WTC11 (cell line): ENCODE data around the gene NPR3. TPM values are rescaled to one million over a fixed set of nuclear protein-coding genes. Genes with fewer than 3 reads are reported as not detected.

Experiments used
- ATAC-seq: fragments of 200-7000 bp; cut with Tn5 transposase; 2 replicates; pipeline ENCODE4 v1.10.0; 2021; ENCODE audit warnings: mild to moderate bottlenecking, moderate library complexity
- CTCF ChIA-PET: fragments of 300-600 bp; sonication (Branson Sonifier 250); formaldehyde crosslinking; loops from one replicate; lab custom pipeline; 2021; ENCODE audit warnings: antibody characterized with exemption; lab: Charles Lee
- POLR2A ChIA-PET: fragments of 350-600 bp; sonication (Branson Sonifier 250); formaldehyde crosslinking; loops from one replicate; lab custom pipeline; 2021; ENCODE audit warnings: antibody characterized with exemption; lab: Charles Lee
- DNase-seq: peaks from one replicate; pipeline ENCODE4 v3.0.0; 2021; ENCODE audit warnings: low spot score
- H3K27ac Mint-ChIP-seq: 2 replicates; pipeline ENCODE4 v1.8.0; 2021; ENCODE audit warnings: mixed read lengths
- H3K27me3 Mint-ChIP-seq: 2 replicates; pipeline ENCODE4 v1.8.0; 2021; ENCODE audit warnings: low read depth, mild to moderate bottlenecking, moderate library complexity, mixed read lengths
- H3K36me3 Mint-ChIP-seq: 2 replicates; pipeline ENCODE4 v1.8.0; 2021; ENCODE audit warnings: mixed read lengths
- H3K4me1 Mint-ChIP-seq: 2 replicates; pipeline ENCODE4 v1.8.0; 2022; ENCODE audit warnings: mixed read lengths
- H3K4me3 Mint-ChIP-seq: 2 replicates; pipeline ENCODE4 v1.8.0; 2021; ENCODE audit warnings: mild to moderate bottlenecking, moderate library complexity, mixed read lengths
- H3K9me3 Mint-ChIP-seq: 2 replicates; pipeline ENCODE4 v1.8.0; 2021; ENCODE audit warnings: mixed read lengths
- ESRRA ChIP-seq: sonication (generic); formaldehyde crosslinking; IDR thresholded peaks from 2 replicates; pipeline ENCODE4 v1.8.1; 2022; ENCODE audit warnings: mild to moderate bottlenecking, missing genetic modification reagents, borderline replicate concordance
- GTF2I ChIP-seq: fragments of 250-450 bp; sonication (Bioruptor Pico); conservative IDR thresholded peaks from 2 replicates; pipeline ENCODE4 v1.4.0; 2021; ENCODE audit warnings: mild to moderate bottlenecking
- JAZF1 ChIP-seq: fragments of 250-450 bp; sonication (Bioruptor Pico); IDR thresholded peaks from 2 replicates; pipeline ENCODE4 v1.9.0; 2021; ENCODE audit warnings: moderate library complexity, mild to moderate bottlenecking, inconsistent platforms
- KAT7 ChIP-seq: sonication (generic); formaldehyde crosslinking; IDR thresholded peaks from 2 replicates; pipeline ENCODE4 v1.8.1; 2023; ENCODE audit warnings: missing genetic modification reagents, mild to moderate bottlenecking, borderline replicate concordance
- NFATC4 ChIP-seq: fragments of 250-450 bp; sonication (Bioruptor Pico); IDR thresholded peaks from 2 replicates; pipeline ENCODE4 v1.9.0; 2021; ENCODE audit warnings: mild to moderate bottlenecking
- NR3C1 ChIP-seq: sonication (generic); formaldehyde crosslinking; conservative IDR thresholded peaks from 2 replicates; pipeline ENCODE4 v1.8.1; 2023; ENCODE audit warnings: low read depth, mild to moderate bottlenecking, missing genetic modification reagents
- OVOL2 ChIP-seq: fragments of 250-450 bp; sonication (Bioruptor Pico); IDR thresholded peaks from 2 replicates; pipeline ENCODE4 v1.9.0; 2021; ENCODE audit warnings: mild to moderate bottlenecking, borderline replicate concordance
- TCF7 ChIP-seq: sonication (generic); formaldehyde crosslinking; IDR thresholded peaks from 2 replicates; pipeline ENCODE4 v1.8.0; 2022; ENCODE audit warnings: mild to moderate bottlenecking, low read depth, missing genetic modification reagents, moderate library complexity
- ZNF121 ChIP-seq: sonication (generic); formaldehyde crosslinking; IDR thresholded peaks from 2 replicates; pipeline ENCODE4 v1.8.0; 2023; ENCODE audit warnings: missing genetic modification reagents
- ZNF317 ChIP-seq: sonication (generic); formaldehyde crosslinking; IDR thresholded peaks from 2 replicates; pipeline ENCODE4 v1.8.1; 2023; ENCODE audit warnings: low read depth, mild to moderate bottlenecking, moderate library complexity, missing genetic modification reagents, borderline replicate concordance
- total RNA-seq: library from RNA; stranded (reverse); gene quantifications from 3 replicates; pipeline ENCODE4 v1.2.3, GENCODE V29; 2021
- TF ChIP-seq, protein P1 (sequence below): sonication (generic); formaldehyde crosslinking; IDR thresholded peaks from 2 replicates; pipeline ENCODE4 v1.8.0; 2022; ENCODE audit warnings: mild to moderate bottlenecking, missing genetic modification reagents
- TF ChIP-seq, protein P2 (sequence below): sonication (generic); formaldehyde crosslinking; IDR thresholded peaks from 2 replicates; pipeline ENCODE4 v1.8.1; 2022; ENCODE audit warnings: mild to moderate bottlenecking, moderate library complexity, missing genetic modification reagents
- TF ChIP-seq, protein P3 (sequence below): fragments of 250-450 bp; sonication (Bioruptor Pico); conservative IDR thresholded peaks from 2 replicates; pipeline ENCODE4 v1.9.0; 2021; ENCODE audit warnings: mild to moderate bottlenecking
- TF ChIP-seq, protein P4 (sequence below): sonication (generic); formaldehyde crosslinking; IDR thresholded peaks from 2 replicates; pipeline ENCODE4 v1.8.1; 2023; ENCODE audit warnings: mild to moderate bottlenecking, missing genetic modification reagents
- TF ChIP-seq, protein P5 (sequence below): sonication (generic); formaldehyde crosslinking; IDR thresholded peaks from 2 replicates; pipeline ENCODE4 v1.8.1; 2022; ENCODE audit warnings: mild to moderate bottlenecking, missing genetic modification reagents, moderate library complexity, borderline replicate concordance
- TF ChIP-seq, protein P6 (sequence below): fragments of 250-450 bp; sonication (Bioruptor Pico); IDR thresholded peaks from 2 replicates; pipeline ENCODE4 v1.9.0; 2021; ENCODE audit warnings: mild to moderate bottlenecking
- TF ChIP-seq, protein P7 (sequence below): sonication (generic); formaldehyde crosslinking; conservative IDR thresholded peaks from 2 replicates; pipeline ENCODE4 v1.8.1; 2022; ENCODE audit warnings: mild to moderate bottlenecking, missing genetic modification reagents
- TF ChIP-seq, protein P8 (sequence below): fragments of 250-450 bp; sonication (Bioruptor Pico); IDR thresholded peaks from 2 replicates; pipeline ENCODE4 v1.8.0; 2021; ENCODE audit warnings: mild to moderate bottlenecking
- TF ChIP-seq, protein P9 (sequence below): sonication (generic); formaldehyde crosslinking; IDR thresholded peaks from 2 replicates; pipeline ENCODE4 v1.8.1; 2023; ENCODE audit warnings: mild to moderate bottlenecking, moderate library complexity, missing genetic modification reagents
- TF ChIP-seq, protein P10 (sequence below): sonication (generic); formaldehyde crosslinking; IDR thresholded peaks from 2 replicates; pipeline ENCODE4 v1.8.0; 2022; ENCODE audit warnings: mild to moderate bottlenecking, missing genetic modification reagents
- TF ChIP-seq, protein P11 (sequence below): sonication (generic); formaldehyde crosslinking; IDR thresholded peaks from 2 replicates; pipeline ENCODE4 v1.8.1; 2023; ENCODE audit warnings: mild to moderate bottlenecking, missing genetic modification reagents, moderate library complexity

The NPR3 gene
- total RNA-seq, 1 experiment from 2014 or later, result 0.09 TPM

DNA sequence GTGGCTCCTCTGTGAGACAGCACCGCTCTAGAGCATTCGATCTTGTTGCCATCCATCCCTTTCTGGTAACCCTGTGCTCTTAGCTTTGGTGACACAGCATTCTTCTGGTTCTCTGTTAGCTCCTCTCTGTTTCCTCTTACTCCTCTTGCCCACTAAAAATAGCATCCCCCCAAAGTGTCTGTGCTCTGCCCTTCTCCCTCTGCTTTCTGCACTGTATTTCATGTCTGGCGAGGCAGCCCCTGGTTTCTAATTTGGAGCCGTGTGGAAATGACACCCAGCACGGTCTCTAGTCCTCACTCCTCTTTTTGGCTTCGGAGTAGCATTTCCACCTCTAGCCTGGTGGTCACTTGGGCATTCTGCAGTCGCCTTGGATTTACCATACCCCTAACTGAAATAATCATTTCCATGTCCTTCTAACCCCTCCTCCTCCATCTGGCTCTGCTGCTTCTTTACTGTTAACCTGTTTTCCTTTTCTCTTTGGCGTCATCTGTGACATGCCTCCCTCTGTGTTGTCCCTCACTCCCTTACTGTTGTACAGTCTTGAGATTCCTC is 23.8 kb downstream of the NPR3 start (continued):
- TF ChIP-seq, protein P1, sequence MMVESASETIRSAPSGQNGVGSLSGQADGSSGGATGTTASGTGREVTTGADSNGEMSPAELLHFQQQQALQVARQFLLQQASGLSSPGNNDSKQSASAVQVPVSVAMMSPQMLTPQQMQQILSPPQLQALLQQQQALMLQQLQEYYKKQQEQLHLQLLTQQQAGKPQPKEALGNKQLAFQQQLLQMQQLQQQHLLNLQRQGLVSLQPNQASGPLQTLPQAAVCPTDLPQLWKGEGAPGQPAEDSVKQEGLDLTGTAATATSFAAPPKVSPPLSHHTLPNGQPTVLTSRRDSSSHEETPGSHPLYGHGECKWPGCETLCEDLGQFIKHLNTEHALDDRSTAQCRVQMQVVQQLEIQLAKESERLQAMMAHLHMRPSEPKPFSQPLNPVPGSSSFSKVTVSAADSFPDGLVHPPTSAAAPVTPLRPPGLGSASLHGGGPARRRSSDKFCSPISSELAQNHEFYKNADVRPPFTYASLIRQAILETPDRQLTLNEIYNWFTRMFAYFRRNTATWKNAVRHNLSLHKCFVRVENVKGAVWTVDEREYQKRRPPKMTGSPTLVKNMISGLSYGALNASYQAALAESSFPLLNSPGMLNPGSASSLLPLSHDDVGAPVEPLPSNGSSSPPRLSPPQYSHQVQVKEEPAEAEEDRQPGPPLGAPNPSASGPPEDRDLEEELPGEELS (CRISPR knock-in tag), result no peak
- TF ChIP-seq NFATC4 (CRISPR knock-in tag) (no peak), JAZF1 (CRISPR knock-in tag) (no peak), KAT7 (CRISPR knock-in tag) (no peak), TCF7 (CRISPR knock-in tag) (no peak)
- TF ChIP-seq, protein P2, sequence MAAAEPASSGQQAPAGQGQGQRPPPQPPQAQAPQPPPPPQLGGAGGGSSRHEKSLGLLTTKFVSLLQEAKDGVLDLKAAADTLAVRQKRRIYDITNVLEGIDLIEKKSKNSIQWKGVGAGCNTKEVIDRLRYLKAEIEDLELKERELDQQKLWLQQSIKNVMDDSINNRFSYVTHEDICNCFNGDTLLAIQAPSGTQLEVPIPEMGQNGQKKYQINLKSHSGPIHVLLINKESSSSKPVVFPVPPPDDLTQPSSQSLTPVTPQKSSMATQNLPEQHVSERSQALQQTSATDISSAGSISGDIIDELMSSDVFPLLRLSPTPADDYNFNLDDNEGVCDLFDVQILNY (CRISPR knock-in tag), result no peak
- TF ChIP-seq, protein P3, sequence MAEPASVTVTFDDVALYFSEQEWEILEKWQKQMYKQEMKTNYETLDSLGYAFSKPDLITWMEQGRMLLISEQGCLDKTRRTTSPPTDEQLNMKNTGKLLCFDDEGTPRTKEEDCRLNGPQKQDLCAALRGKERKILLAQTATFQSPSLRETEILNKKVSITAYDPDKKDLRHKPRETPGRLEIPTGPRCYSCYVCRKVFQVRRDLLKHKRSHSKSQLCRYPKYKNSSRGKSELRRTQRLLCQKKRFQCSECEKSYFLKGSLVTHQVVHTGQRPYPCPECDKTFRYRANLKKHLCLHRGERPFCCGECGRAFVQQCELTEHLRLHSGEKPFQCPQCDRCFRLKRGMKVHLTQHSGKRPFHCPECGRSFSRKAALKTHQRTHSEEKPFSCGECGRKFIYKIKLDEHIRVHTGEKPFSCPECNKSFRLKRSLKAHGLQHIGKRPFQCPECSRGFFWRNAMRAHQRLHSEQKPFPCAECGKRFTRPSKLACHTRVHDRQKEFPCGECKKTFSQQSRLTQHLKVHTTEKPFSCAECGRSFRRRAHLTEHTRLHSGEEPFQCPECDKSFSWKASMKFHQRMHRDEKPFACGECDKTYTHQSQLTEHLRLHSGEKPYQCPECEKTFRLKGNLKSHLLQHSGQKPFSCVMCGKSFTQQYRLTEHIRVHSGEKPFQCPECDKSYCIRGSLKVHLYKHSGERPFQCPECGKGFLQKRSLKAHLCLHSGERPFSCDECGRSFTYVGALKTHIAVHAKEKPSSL (CRISPR knock-in tag), result no peak
- TF ChIP-seq, all 79 proteins: peak for 0

DNA sequence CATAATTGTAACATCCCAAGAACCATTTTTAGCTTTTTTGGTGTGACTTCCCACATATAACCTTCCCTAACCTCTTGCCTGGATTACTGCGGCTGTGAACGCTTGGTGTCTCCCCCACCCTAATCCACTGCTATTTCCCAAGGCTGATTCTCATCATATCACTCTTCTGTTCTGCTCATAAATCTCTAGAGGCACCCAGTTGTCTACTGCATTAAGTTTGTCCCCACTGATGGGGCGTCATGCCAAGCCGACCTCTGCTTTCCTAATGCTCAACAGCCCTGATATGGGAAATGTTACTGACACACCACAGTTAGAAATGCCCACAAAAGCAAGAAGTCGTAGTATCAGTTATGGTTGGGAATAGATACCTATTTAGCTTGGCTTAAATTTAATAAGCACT is 24.4 kb downstream of the NPR3 start:
- Mint-ChIP-seq H3K4me3 (no peak overlapping the region), H3K9me3 (peaks cover 8% of the 10 kb centered on the region), H3K27me3 (0 out of 2 replicates have a peak, but pooled peaks cover 2% of the 10 kb centered on the region), H3K36me3 (peaks cover 3% of the 10 kb centered on the region; the same call in 1 of the 2 replicates), H3K4me1 (no peaks in the 10 kb centered on the region), H3K27ac (no peak overlapping the region)
- DNase-seq, result no peak
- CTCF ChIA-PET, result no interaction called here
- POLR2A ChIA-PET, result no interaction called here
- TF ChIP-seq, protein P4, sequence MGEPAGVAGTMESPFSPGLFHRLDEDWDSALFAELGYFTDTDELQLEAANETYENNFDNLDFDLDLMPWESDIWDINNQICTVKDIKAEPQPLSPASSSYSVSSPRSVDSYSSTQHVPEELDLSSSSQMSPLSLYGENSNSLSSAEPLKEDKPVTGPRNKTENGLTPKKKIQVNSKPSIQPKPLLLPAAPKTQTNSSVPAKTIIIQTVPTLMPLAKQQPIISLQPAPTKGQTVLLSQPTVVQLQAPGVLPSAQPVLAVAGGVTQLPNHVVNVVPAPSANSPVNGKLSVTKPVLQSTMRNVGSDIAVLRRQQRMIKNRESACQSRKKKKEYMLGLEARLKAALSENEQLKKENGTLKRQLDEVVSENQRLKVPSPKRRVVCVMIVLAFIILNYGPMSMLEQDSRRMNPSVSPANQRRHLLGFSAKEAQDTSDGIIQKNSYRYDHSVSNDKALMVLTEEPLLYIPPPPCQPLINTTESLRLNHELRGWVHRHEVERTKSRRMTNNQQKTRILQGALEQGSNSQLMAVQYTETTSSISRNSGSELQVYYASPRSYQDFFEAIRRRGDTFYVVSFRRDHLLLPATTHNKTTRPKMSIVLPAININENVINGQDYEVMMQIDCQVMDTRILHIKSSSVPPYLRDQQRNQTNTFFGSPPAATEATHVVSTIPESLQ (CRISPR knock-in tag), result no peak
- TF ChIP-seq, protein P5, sequence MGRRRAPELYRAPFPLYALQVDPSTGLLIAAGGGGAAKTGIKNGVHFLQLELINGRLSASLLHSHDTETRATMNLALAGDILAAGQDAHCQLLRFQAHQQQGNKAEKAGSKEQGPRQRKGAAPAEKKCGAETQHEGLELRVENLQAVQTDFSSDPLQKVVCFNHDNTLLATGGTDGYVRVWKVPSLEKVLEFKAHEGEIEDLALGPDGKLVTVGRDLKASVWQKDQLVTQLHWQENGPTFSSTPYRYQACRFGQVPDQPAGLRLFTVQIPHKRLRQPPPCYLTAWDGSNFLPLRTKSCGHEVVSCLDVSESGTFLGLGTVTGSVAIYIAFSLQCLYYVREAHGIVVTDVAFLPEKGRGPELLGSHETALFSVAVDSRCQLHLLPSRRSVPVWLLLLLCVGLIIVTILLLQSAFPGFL (CRISPR knock-in tag), result no peak
- TF ChIP-seq NFATC4 (CRISPR knock-in tag), result no peak
- TF ChIP-seq OVOL2, result no peak
- TF ChIP-seq GTF2I (CRISPR knock-in tag), result no peak
- TF ChIP-seq, protein P6, sequence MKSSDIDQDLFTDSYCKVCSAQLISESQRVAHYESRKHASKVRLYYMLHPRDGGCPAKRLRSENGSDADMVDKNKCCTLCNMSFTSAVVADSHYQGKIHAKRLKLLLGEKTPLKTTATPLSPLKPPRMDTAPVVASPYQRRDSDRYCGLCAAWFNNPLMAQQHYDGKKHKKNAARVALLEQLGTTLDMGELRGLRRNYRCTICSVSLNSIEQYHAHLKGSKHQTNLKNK (CRISPR knock-in tag), result no peak
- TF ChIP-seq, protein P7, sequence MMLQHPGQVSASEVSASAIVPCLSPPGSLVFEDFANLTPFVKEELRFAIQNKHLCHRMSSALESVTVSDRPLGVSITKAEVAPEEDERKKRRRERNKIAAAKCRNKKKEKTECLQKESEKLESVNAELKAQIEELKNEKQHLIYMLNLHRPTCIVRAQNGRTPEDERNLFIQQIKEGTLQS, result no peak
- no peak for TF ChIP-seq ZNF121 (CRISPR knock-in tag)
- TF ChIP-seq, protein P8, sequence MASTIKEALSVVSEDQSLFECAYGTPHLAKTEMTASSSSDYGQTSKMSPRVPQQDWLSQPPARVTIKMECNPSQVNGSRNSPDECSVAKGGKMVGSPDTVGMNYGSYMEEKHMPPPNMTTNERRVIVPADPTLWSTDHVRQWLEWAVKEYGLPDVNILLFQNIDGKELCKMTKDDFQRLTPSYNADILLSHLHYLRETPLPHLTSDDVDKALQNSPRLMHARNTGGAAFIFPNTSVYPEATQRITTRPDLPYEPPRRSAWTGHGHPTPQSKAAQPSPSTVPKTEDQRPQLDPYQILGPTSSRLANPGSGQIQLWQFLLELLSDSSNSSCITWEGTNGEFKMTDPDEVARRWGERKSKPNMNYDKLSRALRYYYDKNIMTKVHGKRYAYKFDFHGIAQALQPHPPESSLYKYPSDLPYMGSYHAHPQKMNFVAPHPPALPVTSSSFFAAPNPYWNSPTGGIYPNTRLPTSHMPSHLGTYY (CRISPR knock-in tag), result no peak
- TF ChIP-seq ZNF317 (CRISPR knock-in tag), result no peak
- no peak for TF ChIP-seq NR3C1 (CRISPR knock-in tag)
- TF ChIP-seq, protein P9, sequence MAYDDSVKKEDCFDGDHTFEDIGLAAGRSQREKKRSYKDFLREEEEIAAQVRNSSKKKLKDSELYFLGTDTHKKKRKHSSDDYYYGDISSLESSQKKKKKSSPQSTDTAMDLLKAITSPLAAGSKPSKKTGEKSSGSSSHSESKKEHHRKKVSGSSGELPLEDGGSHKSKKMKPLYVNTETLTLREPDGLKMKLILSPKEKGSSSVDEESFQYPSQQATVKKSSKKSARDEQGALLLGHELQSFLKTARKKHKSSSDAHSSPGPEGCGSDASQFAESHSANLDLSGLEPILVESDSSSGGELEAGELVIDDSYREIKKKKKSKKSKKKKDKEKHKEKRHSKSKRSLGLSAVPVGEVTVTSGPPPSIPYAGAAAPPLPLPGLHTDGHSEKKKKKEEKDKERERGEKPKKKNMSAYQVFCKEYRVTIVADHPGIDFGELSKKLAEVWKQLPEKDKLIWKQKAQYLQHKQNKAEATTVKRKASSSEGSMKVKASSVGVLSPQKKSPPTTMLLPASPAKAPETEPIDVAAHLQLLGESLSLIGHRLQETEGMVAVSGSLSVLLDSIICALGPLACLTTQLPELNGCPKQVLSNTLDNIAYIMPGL, result no peak
- TF ChIP-seq TCF7 (CRISPR knock-in tag), result no peak
- TF ChIP-seq, protein P10, sequence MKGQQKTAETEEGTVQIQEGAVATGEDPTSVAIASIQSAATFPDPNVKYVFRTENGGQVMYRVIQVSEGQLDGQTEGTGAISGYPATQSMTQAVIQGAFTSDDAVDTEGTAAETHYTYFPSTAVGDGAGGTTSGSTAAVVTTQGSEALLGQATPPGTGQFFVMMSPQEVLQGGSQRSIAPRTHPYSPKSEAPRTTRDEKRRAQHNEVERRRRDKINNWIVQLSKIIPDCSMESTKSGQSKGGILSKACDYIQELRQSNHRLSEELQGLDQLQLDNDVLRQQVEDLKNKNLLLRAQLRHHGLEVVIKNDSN (CRISPR knock-in tag), result no peak
- no peak for TF ChIP-seq ESRRA (CRISPR knock-in tag)
- TF ChIP-seq, protein P11, sequence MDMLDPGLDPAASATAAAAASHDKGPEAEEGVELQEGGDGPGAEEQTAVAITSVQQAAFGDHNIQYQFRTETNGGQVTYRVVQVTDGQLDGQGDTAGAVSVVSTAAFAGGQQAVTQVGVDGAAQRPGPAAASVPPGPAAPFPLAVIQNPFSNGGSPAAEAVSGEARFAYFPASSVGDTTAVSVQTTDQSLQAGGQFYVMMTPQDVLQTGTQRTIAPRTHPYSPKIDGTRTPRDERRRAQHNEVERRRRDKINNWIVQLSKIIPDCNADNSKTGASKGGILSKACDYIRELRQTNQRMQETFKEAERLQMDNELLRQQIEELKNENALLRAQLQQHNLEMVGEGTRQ (CRISPR knock-in tag), result no peak
- ATAC-seq, result no peak
